Esophagus muscularis mucosa (tissue), 3 donors: ENCODE data around the gene SAMD3.
"Not testable (repeated sequence)": the region's sequence is repeated elsewhere in the genome, so short reads cannot be mapped to it uniquely, and the experiment has no call there.

ENCODE experiments used
- EP300 ChIP-seq: sonication (generic); formaldehyde crosslinking; IDR thresholded peaks from one replicate; pipeline ENCODE4 v1.6.1; 2017; ENCODE audit warnings: antibody characterized with exemption
- TF ChIP-seq, protein P1 (sequence below), 3 experiments: fragments of 200-600 bp in 2 of 3; fragments of 450-650 bp in 1 of 3; sonication (generic) in 2 of 3; IDR thresholded peaks; one replicate each; pipeline ENCODE4 v1.5.1; 2017 to 2019; ENCODE audit warnings: antibody characterized with exemption in 3 of 3, mild to moderate bottlenecking in 2 of 3, moderate library complexity in 1 of 3

DNA sequence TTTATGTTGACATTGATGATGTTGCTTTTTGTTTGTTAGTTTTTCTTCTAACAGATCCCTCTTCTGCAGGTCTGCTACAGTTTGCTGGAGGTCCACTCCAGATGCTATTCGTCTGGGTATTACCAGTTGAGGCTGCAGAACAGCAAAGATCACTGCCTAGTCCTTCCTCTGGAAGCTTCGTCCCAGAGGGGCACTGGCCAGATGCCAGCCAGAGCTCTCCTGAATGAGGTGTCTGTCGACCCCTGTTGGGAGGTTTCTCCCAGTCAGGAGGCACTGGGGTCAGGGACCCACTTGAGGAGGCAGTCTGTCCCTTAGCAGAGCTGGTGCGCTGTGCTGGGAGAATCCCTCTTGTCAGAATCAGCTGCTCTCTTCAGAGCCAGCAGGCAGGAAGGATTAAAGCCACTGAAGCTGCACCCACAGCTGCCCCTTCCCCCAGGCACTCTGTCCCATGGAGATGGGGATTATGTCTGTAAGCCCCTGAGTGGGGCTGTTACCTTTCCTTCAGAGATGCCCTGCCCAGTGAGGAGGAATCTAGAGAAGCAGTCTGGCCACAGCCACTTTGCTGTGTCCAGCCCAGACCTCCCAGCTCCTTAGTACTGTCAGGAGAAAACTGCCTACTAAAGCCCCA is 49.3 kb downstream of the SAMD3 start:
- not testable (repeated sequence) for TF ChIP-seq EP300
- TF ChIP-seq, protein P1, sequence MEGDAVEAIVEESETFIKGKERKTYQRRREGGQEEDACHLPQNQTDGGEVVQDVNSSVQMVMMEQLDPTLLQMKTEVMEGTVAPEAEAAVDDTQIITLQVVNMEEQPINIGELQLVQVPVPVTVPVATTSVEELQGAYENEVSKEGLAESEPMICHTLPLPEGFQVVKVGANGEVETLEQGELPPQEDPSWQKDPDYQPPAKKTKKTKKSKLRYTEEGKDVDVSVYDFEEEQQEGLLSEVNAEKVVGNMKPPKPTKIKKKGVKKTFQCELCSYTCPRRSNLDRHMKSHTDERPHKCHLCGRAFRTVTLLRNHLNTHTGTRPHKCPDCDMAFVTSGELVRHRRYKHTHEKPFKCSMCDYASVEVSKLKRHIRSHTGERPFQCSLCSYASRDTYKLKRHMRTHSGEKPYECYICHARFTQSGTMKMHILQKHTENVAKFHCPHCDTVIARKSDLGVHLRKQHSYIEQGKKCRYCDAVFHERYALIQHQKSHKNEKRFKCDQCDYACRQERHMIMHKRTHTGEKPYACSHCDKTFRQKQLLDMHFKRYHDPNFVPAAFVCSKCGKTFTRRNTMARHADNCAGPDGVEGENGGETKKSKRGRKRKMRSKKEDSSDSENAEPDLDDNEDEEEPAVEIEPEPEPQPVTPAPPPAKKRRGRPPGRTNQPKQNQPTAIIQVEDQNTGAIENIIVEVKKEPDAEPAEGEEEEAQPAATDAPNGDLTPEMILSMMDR (IDR thresholded peaks at IDR 0.05) = not testable (repeated sequence)
